Neural cell (in vitro differentiated cells): ENCODE measurements around the gene PLOD3. TPM values are rescaled to one million over a fixed set of nuclear protein-coding genes. Genes with fewer than 3 reads are reported as not detected.

Source experiments
- H2AFZ ChIP-seq: fragments of 200-600, 300-800 bp; sonication (generic), shearing (Covaris generic); 2 replicates; pipeline ENCODE4 v1.6.0; 2014; ENCODE audit warnings: low read depth, mild to moderate bottlenecking, antibody characterized with exemption, low read length, moderate library complexity
- H3F3A ChIP-seq: fragments of 200-600 bp; shearing (Covaris generic); 2 replicates; pipeline ENCODE4 v1.6.1; 2016; ENCODE audit warnings: mild to moderate bottlenecking, moderate library complexity, mixed read lengths, antibody characterized with exemption, low read length; ENCODE audit not compliant: insufficient read depth, poor library complexity, severe bottlenecking
- H3K27ac ChIP-seq: fragments of 200-600, 300-800 bp; sonication (generic), shearing (Covaris generic); 2 replicates; pipeline ENCODE4 v1.5.1; 2014; ENCODE audit warnings: mild to moderate bottlenecking, low read length, moderate library complexity
- H3K27me3 ChIP-seq: fragments of 300-800, 200-600 bp; sonication (generic), shearing (Covaris generic); 2 replicates; pipeline ENCODE4 v1.6.0; 2014; ENCODE audit warnings: mild to moderate bottlenecking, low read depth, low read length, moderate library complexity; ENCODE audit not compliant: insufficient read depth
- H3K36me3 ChIP-seq: fragments of 300-800, 200-600 bp; sonication (generic), shearing (Covaris generic); 2 replicates; pipeline ENCODE4 v1.5.1; 2014; ENCODE audit warnings: mild to moderate bottlenecking, antibody characterized with exemption, low read length, moderate library complexity; ENCODE audit not compliant: insufficient read depth
- H3K4me2 ChIP-seq: fragments of 300-800, 200-600 bp; sonication (generic), shearing (Covaris generic); 2 replicates; pipeline ENCODE4 v1.6.0; 2014; ENCODE audit warnings: mild to moderate bottlenecking, low read length
- H3K4me3 ChIP-seq: fragments of 300-800, 200-600 bp; sonication (generic), shearing (Covaris generic); 2 replicates; pipeline ENCODE4 v1.5.1; 2014; ENCODE audit warnings: mild to moderate bottlenecking, low read length, moderate library complexity
- H3K79me2 ChIP-seq: fragments of 200-600 bp; shearing (Covaris generic); replicated peaks from 2 replicates; pipeline ENCODE4 v1.6.0; 2014; ENCODE audit warnings: mild to moderate bottlenecking, low read length, moderate library complexity; ENCODE audit not compliant: insufficient read depth
- H3K9ac ChIP-seq: fragments of 300-800, 200-600 bp; sonication (generic), shearing (Covaris generic); 2 replicates; pipeline ENCODE4 v1.6.1; 2016; ENCODE audit warnings: mild to moderate bottlenecking, low read length, mixed read lengths
- H3K9me2 ChIP-seq: fragments of 200-600 bp; shearing (Covaris generic); 2 replicates; pipeline ENCODE4 v1.6.1; 2016; ENCODE audit warnings: mild to moderate bottlenecking, low read length, mixed read lengths; ENCODE audit not compliant: insufficient read depth
- H3K9me3 ChIP-seq: fragments of 200-600, 300-800 bp; sonication (generic), shearing (Covaris generic); 2 replicates; pipeline ENCODE4 v1.6.1; 2016; ENCODE audit warnings: mild to moderate bottlenecking, mixed run types, low read length, moderate library complexity, mixed read lengths
- H4K20me1 ChIP-seq: fragments of 200-600 bp; shearing (Covaris generic); 2 replicates; pipeline ENCODE4 v1.6.1; 2016; ENCODE audit warnings: mild to moderate bottlenecking, mixed run types; ENCODE audit not compliant: insufficient read depth
- CTCF ChIP-seq: fragments of 450-650 bp; IDR thresholded peaks from 2 replicates; pipeline ENCODE4 v1.5.1; 2014; ENCODE audit warnings: antibody characterized with exemption, mild to moderate bottlenecking, moderate library complexity; ENCODE audit not compliant: poor library complexity, severe bottlenecking
- EP300 ChIP-seq: fragments of 450-650 bp; conservative IDR thresholded peaks from 2 replicates; pipeline ENCODE4 v1.6.1; 2014; ENCODE audit warnings: antibody characterized with exemption, mild to moderate bottlenecking, moderate library complexity; ENCODE audit not compliant: poor library complexity, severe bottlenecking
- EZH2 ChIP-seq: fragments of 200-600, 300-800 bp; shearing (Covaris generic), sonication (generic); IDR thresholded peaks from 2 replicates; pipeline ENCODE4 v1.6.1; 2014; ENCODE audit warnings: antibody characterized with exemption, low read length, borderline replicate concordance, mild to moderate bottlenecking; ENCODE audit not compliant: insufficient read depth, poor library complexity, severe bottlenecking
- POLR2AphosphoS5 ChIP-seq: IDR thresholded peaks from 2 replicates; pipeline ENCODE4 v1.6.1; 2012
- RAD21 ChIP-seq: fragments of 450-650 bp; conservative IDR thresholded peaks from 2 replicates; pipeline ENCODE4 v1.6.1; 2014; ENCODE audit warnings: antibody characterized with exemption, mild to moderate bottlenecking, moderate library complexity
- REST ChIP-seq: IDR thresholded peaks from 2 replicates; pipeline ENCODE4 v1.6.1; 2012; ENCODE audit warnings: borderline replicate concordance
- SMC3 ChIP-seq: fragments of 450-650 bp; conservative IDR thresholded peaks from 2 replicates; pipeline ENCODE4 v1.6.1; 2014; ENCODE audit warnings: antibody characterized with exemption, mild to moderate bottlenecking, moderate library complexity; ENCODE audit not compliant: poor library complexity
- polyA plus RNA-seq: library from polyadenylated mRNA; depleted of rRNA; stranded (reverse); fragments of >200 nt; gene quantifications from 2 replicates; pipeline ENCODE4 v1.2.3, GENCODE V29; 2014

Gene PLOD3
- polyA plus RNA-seq, 1 donor from 2014 or later: 19.2 TPM

- no peaks in the 10 kb centered on the region for H3K27me3 ChIP-seq
- H3K36me3 ChIP-seq: no peaks in the 10 kb centered on the region
Measured at GRCh38 chr7:101225650-101226049, 8.3 kb upstream of the PLOD3 start.

GRCh38 chr7:101223528-101223927 is 6.1 kb upstream of the PLOD3 start:
- no peaks in the 10 kb centered on the region for H3K9me3 ChIP-seq

More at GRCh38 chr7:101225650-101226049, 8.3 kb upstream of the PLOD3 start:
- TF ChIP-seq POLR2AphosphoS5: no peak
- TF ChIP-seq RAD21: no peak
- TF ChIP-seq CTCF: no peak
- no peak for TF ChIP-seq SMC3
- TF ChIP-seq EP300: no peak
- Histone ChIP-seq H2AFZ (no peak overlapping the region), H3F3A (no peaks in the 10 kb centered on the region), H3K9ac (no peak overlapping the region), H3K4me3 (no peak overlapping the region), H3K4me2 (no peak overlapping the region), H3K27ac (no peak overlapping the region), H3K9me2 (no peaks in the 10 kb centered on the region), H4K20me1 (no peaks in the 10 kb centered on the region), H3K79me2 (no peaks in the 10 kb centered on the region), H3K9me3 (no peaks in the 10 kb centered on the region)

More at GRCh38 chr7:101223528-101223927, 6.1 kb upstream of the PLOD3 start:
- H3K27me3 ChIP-seq: no peaks in the 10 kb centered on the region
- no peaks in the 10 kb centered on the region for H3K36me3 ChIP-seq
- no peak for TF ChIP-seq POLR2AphosphoS5
- no peak for TF ChIP-seq REST
- TF ChIP-seq RAD21: no peak
- no peak for TF ChIP-seq EZH2
- no peak overlapping the region for H3K4me3 ChIP-seq
- no peaks in the 10 kb centered on the region for H3F3A ChIP-seq
- no peak overlapping the region for H2AFZ ChIP-seq
- H3K9ac ChIP-seq: no peak overlapping the region
- no peaks in the 10 kb centered on the region for H3K9me2 ChIP-seq
- peaks cover 11% of the 10 kb centered on the region for H3K79me2 ChIP-seq
- no peak overlapping the region for H3K27ac ChIP-seq
- no peak overlapping the region for H3K4me2 ChIP-seq
- no peaks in the 10 kb centered on the region for H4K20me1 ChIP-seq
